Hepatocyte (in vitro differentiated cells): ENCODE results near the gene MRPL41.

ENCODE experiments used
- CTCF ChIP-seq: fragments of 200-600 bp; sonication (generic); IDR thresholded peaks from 2 replicates; pipeline ENCODE4 v1.5.1; 2016; ENCODE audit warnings: antibody characterized with exemption, mild to moderate bottlenecking; ENCODE audit not compliant: poor library complexity
- EZH2 ChIP-seq: fragments of 200-600 bp; sonication (generic); IDR thresholded peaks from 2 replicates; pipeline ENCODE4 v1.6.1; 2016; ENCODE audit warnings: antibody characterized with exemption, mild to moderate bottlenecking, borderline replicate concordance
- EZH2phosphoT487 ChIP-seq: fragments of 200-600 bp; sonication (generic); IDR thresholded peaks from one replicate; pipeline ENCODE4 v1.6.1; 2018; ENCODE audit warnings: antibody characterized with exemption, mild to moderate bottlenecking, low read depth, moderate library complexity; ENCODE audit not compliant: unreplicated experiment, severe bottlenecking

GRCh38 chr9:137555179-137555578 is 3.5 kb downstream of the MRPL41 start:
- TF ChIP-seq CTCF: no peak
- TF ChIP-seq EZH2: no peak
- no peak for TF ChIP-seq EZH2phosphoT487
